ENCODE results near the gene ADGRG2.
"Not testable (repeated sequence)": the region's sequence is repeated elsewhere in the genome, so short reads cannot be mapped to it uniquely, and the experiment has no call there.

Gene ADGRG2

GRCh38 chrX:18995221-18995620 is 127.0 kb downstream of the ADGRG2 start:
- Mint-ChIP-seq H3K27ac (no peak overlapping the region), H3K27me3 (no peaks in the 10 kb centered on the region), H3K4me1 (no peaks in the 10 kb centered on the region), H3K9me3 (no peaks in the 10 kb centered on the region), H3K4me3 (no peak overlapping the region)
- ATAC-seq: no peak
- no peak for DNase-seq

DNA sequence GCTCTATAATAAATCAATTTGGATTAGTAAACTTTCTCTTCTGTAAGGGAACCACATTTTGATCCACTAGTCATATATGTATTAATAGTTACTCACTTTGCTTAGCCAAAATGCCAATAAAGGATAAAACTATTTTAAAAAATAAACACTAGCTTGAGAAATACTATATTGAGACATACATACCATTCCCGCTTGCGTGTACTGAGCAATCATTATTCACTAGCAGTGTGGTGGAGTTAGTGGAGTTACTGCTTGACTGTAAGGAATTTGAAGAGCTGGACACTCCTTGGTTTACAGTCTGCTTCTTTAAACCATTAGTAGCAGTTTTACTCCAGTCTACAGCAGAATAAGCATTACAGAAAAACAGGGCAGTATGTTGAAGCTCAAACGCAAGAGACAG is 127.6 kb downstream of the ADGRG2 start:
- Mint-ChIP-seq H3K27ac (no peak overlapping the region), H3K9me3 (no peaks in the 10 kb centered on the region), H3K27me3 (no peaks in the 10 kb centered on the region), H3K4me1 (no peaks in the 10 kb centered on the region), H3K4me3 (no peak overlapping the region)
- ATAC-seq (no peak), DNase-seq (no peak)

DNA sequence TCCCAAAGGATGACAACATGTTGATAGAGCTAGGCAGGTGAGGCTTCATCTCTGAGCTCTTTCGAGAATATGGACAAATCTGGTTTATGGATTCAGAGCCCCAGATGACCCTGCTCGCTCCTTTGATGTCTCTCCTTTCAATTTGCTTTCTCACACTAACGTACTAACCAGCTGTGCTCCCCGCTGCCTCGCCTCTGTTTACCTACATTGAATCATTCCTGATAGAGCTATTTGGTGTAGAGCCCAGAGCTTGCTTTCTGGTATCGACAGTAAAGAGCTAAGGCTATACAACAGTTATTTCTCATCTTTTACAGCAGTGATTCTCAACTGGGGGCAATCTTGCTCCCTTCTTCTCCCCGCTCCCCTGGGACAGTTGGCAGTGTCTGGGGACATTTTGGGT is 129.4 kb downstream of the ADGRG2 start:
- no peaks in the 10 kb centered on the region for H3K27me3 Mint-ChIP-seq
- H3K27ac Mint-ChIP-seq: no peak overlapping the region
- H3K4me1 Mint-ChIP-seq: no peaks in the 10 kb centered on the region
- no peak overlapping the region for H3K4me3 Mint-ChIP-seq
- H3K9me3 Mint-ChIP-seq: no peaks in the 10 kb centered on the region
- ATAC-seq: no peak
- no peak for DNase-seq

DNA sequence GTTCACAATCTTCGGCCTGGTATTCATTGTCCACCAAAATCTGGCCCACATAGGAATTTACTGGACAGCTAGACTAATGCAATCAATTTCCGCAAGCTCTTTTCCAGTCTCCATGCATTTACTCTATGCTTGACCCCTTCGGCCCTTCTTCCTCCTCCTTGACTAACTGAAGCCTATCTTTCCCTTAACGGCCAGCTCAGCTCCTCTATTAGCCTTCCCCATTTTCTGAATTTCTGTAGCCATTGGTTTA is 137.2 kb downstream of the ADGRG2 start:
- DNase-seq: no peak
- Mint-ChIP-seq H3K27me3 (no peaks in the 10 kb centered on the region), H3K4me3 (peak overlapping the region; percentile 83 to 92), H3K27ac (peak overlapping the region; percentile 91 to 97), H3K4me1 (peaks cover 11% of the 10 kb centered on the region), H3K9me3 (no peaks in the 10 kb centered on the region)
- no peak for ATAC-seq

DNA sequence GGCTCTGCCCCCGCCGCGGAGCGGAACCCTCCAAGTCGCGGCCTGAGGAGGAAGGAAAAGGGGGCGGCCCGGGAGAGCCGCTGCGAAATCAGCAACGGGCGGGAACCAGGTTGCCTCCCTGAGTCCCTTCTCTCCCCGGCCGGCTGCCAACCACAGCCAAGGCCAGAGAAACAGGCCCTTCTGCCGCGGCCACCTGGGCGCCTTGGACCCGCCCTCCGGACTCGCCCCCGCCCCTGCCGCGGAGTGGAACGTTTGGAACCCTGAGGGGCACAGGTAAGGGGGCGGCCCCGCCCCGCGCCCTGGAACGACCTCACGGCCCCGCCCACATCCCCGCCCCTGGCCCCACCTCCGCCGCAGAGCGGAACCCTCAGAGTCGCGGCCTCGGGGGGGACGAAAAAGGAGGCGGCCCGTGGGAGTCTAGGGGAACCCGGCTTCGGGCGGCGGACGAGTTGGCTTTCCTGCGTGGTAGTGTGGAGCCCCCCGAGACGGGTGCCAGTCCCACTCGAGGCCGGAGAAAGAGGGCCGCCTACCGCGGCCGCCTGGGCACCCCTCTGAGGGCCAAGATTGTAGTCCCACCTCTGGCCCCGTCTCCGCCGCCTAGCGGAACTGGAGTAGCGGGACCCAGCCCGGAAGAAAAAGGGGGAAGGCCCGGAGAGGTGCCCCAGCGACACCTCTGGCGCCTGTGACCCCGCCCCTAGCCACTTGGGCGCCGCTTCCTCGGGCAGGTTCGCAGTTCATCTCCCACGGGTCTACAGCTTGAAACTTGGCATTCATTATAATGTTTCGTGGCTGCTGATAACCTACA is 137.7 kb downstream of the ADGRG2 start:
- DNase-seq (peak; percentile 84 to 86), ATAC-seq (peak; percentile 93)
- Mint-ChIP-seq H3K27ac (peak overlapping the region; percentile 87 to 97), H3K4me3 (peak overlapping the region; percentile 83 to 92), H3K9me3 (no peaks in the 10 kb centered on the region), H3K4me1 (peaks cover 11% of the 10 kb centered on the region), H3K27me3 (no peaks in the 10 kb centered on the region)

GRCh38 chrX:18983666-18984380 is 138.4 kb downstream of the ADGRG2 start, which contains the start of gene PHKA2:
TSS of gene PHKA2 (minus strand) at chrX:18984114. CDS start at chrX:18983932, 182 bp downstream.
- no peaks in the 10 kb centered on the region for H3K27me3 Mint-ChIP-seq
- peaks cover 11% of the 10 kb centered on the region for H3K4me1 Mint-ChIP-seq
- ATAC-seq (peak; percentile 34), DNase-seq (no peak)
- peak within 1 kb of the TSS; percentile 87 to 97 for H3K27ac Mint-ChIP-seq
- peak within 1 kb of the TSS; percentile 83 to 92 for H3K4me3 Mint-ChIP-seq
- H3K9me3 Mint-ChIP-seq: no peaks in the 10 kb centered on the region

DNA sequence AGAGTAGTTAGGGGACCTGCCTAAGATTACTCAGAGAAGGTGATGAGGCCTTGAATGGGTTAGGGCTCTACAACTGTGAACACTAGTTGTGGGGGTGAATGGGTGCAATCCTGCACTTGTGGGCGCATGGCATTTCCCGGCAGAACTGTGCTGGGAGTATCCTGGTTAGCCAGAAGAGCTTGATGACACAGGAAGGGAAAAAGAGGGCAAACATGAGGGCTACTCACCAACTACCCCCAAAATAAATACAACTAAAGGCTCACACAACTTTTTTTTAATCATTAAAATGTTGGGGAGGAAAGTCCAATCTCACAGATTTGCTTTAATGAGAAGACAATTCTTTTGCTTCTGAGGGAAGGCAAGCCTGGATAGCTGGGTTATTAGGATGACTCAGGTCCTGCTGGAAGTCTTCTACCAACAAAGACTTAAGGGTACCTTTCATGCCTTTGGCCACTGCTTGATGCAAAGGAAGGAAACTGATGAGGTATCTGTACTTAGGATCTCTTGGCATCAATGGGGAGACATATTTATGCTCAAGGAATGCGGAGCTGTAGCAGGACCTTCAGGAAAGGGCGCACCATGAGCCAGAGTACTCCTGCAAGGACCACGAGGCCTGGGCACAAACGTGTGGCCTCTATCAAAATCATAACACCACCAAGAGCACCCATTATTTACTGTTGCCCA is 141.0 kb downstream of the ADGRG2 start:
- H3K9me3 Mint-ChIP-seq: no peaks in the 10 kb centered on the region
- H3K27ac Mint-ChIP-seq: no peak overlapping the region
- no peak for ATAC-seq
- H3K27me3 Mint-ChIP-seq: no peaks in the 10 kb centered on the region
- no peak for DNase-seq
- H3K4me1 Mint-ChIP-seq: peaks cover 11% of the 10 kb centered on the region
- no peak overlapping the region for H3K4me3 Mint-ChIP-seq

DNA sequence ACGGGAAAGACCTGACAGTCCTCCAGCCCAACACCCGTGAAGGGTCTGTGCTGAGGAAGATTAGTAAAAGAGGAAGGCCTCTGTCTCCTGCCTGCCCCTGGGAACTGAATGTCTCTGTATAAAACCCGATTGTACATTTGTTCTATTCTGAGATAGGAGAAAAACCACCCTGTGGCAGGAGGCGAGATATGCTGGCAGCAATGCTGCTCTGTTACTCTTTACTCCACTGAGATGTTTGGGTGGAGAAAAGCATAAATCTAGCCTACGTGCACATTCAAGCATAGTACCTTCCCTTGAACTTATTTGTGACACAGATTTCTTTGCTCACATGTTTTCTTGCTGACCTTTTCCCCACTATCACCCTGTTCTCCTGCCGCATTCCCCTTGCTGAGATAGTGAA is 142.0 kb downstream of the ADGRG2 start:
- not testable (repeated sequence) for ATAC-seq, H3K4me3 Mint-ChIP-seq, H3K27me3 Mint-ChIP-seq, H3K9me3 Mint-ChIP-seq, H3K27ac Mint-ChIP-seq, DNase-seq
- H3K4me1 Mint-ChIP-seq: peaks cover 11% of the 10 kb centered on the region

DNA sequence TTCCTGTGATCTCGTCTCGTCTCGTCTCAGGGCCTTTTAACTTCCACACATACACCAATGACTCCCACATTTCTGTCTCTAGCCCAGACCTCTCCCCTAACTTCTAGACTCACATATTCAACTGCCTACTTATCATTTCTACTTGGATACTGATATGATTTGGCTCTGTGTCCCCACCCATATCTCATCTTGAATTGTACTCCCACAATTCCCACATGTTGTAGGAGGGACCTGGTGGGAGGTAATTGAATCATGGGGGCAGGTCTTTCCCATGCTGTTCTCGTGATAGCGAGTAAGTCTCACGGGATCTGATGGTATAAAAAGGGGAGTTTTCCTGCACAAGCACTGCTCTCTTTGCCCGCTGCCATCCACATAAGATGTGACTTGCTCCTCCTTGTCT is 147.3 kb downstream of the ADGRG2 start:
- Mint-ChIP-seq H3K4me1 (no peaks in the 10 kb centered on the region), H3K9me3 (no peaks in the 10 kb centered on the region), H3K27ac (no peak overlapping the region), H3K27me3 (no peaks in the 10 kb centered on the region), H3K4me3 (no peak overlapping the region)
- DNase-seq (no peak), ATAC-seq (no peak)

DNA sequence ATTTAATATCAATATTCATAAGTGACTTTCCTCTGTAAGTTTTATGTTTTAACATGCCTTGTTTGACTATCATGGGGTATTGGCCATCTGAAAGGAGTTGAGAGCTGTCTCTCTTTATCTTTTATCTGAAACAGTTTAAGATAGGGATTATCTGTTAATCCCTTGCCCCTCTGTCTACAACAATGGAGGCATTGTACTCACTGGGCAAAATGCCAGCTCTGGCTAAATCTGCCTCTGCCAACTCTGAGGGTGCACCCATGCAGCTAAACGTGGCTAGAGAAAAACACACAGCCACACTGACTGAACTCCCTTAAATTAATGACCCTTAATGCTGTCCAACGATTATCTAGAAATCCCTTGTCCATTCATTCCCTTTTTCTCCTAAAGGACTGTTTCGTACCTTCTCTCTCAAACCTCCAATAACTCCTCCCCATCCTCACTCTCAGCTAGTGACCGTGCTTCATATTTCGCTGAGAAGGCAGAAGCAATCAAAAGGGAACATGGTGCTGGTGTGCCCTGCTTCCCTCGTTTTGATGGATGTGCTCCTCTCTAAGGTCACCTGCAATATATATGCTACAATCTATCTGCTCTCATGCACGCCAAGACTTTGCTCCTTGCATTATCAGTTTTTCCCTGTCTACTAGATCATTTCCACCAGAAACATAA is 148.6 kb downstream of the ADGRG2 start:
- Mint-ChIP-seq H3K9me3 (no peaks in the 10 kb centered on the region), H3K27ac (no peak overlapping the region), H3K27me3 (no peaks in the 10 kb centered on the region), H3K4me1 (no peaks in the 10 kb centered on the region), H3K4me3 (no peak overlapping the region)
- ATAC-seq (no peak), DNase-seq (no peak)

GRCh38 chrX:18971506-18971905 is 150.8 kb downstream of the ADGRG2 start:
- Mint-ChIP-seq H3K27ac (no peak overlapping the region), H3K4me3 (no peak overlapping the region)

GRCh38 chrX:18970465-18970864 is 151.8 kb downstream of the ADGRG2 start:
- Mint-ChIP-seq H3K27ac (no peak overlapping the region), H3K4me3 (no peak overlapping the region), H3K4me1 (no peaks in the 10 kb centered on the region), H3K27me3 (no peaks in the 10 kb centered on the region), H3K9me3 (no peaks in the 10 kb centered on the region)
- DNase-seq: no peak
- ATAC-seq: no peak

More at GRCh38 chrX:18971506-18971905, 150.8 kb downstream of the ADGRG2 start:
- DNase-seq: no peak
- no peak for ATAC-seq
- Mint-ChIP-seq H3K4me1 (no peaks in the 10 kb centered on the region), H3K9me3 (no peaks in the 10 kb centered on the region), H3K27me3 (no peaks in the 10 kb centered on the region)

DNA sequence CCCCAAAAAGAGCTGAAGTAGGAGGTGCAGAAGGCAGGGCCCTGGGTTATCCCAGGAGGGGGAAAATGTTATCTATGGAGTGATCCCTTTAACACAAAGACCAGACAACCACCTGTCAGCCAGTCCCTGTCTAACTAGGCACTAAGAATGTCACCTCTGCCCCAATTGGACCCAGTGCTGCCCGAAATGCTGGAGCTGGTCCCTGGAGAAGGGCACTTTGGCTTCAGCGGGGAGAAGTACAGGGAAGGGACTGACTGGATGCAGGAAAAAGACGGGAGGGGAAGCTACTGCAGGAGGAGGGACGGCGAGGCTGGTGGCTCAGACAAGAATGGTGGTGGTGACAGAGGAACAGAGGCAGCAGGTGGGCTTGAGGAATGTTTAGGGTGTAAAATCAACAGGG is 155.6 kb downstream of the ADGRG2 start:
- Mint-ChIP-seq H3K27me3 (no peaks in the 10 kb centered on the region), H3K27ac (peak overlapping the region in 1 of 2 donors; percentile 82), H3K9me3 (no peaks in the 10 kb centered on the region), H3K4me1 (peaks cover 19% of the 10 kb centered on the region), H3K4me3 (no peak overlapping the region)
- DNase-seq (no peak), ATAC-seq (no peak)

GRCh38 chrX:18964901-18965300 is 157.4 kb downstream of the ADGRG2 start:
- Mint-ChIP-seq H3K4me3 (no peak overlapping the region), H3K9me3 (no peaks in the 10 kb centered on the region), H3K27ac (no peak overlapping the region), H3K4me1 (peaks cover 27% of the 10 kb centered on the region), H3K27me3 (no peaks in the 10 kb centered on the region)
- ATAC-seq (no peak), DNase-seq (no peak)

DNA sequence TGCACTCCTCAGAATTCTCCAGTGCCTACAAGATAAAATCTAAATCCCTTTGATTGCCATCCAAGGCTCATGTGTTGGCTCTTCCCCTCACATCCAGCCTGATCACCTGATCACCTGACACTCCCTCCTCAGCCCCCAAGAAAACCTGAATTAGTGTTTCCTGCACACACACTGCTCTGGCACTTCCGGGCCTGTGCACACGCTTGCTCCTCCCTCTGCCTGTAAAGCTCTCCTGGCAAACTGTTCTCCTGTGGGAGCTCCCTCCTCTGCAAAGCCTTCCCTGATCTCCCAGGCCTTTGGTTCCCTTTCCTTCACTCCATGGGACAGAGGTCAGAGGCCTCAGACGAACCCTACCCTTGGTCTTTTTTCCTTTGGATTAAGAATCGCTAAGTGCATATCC is 158.2 kb downstream of the ADGRG2 start:
- Mint-ChIP-seq H3K4me3 (no peak overlapping the region), H3K27me3 (no peaks in the 10 kb centered on the region), H3K4me1 (peaks cover 27% of the 10 kb centered on the region), H3K9me3 (no peaks in the 10 kb centered on the region), H3K27ac (peak overlapping the region in 1 of 2 donors; percentile 16)
- DNase-seq (no peak), ATAC-seq (no peak)

GRCh38 chrX:18962329-18962728 is 159.9 kb downstream of the ADGRG2 start:
- no peak for DNase-seq
- no peak overlapping the region for H3K4me3 Mint-ChIP-seq
- no peaks in the 10 kb centered on the region for H3K9me3 Mint-ChIP-seq
- H3K27ac Mint-ChIP-seq: no peak overlapping the region
- ATAC-seq: no peak
- H3K4me1 Mint-ChIP-seq: peaks cover 27% of the 10 kb centered on the region
- H3K27me3 Mint-ChIP-seq: no peaks in the 10 kb centered on the region
